Measurements from ENCODE around the gene CCDC127. TPM values are rescaled to one million over a fixed set of nuclear protein-coding genes. Genes with fewer than 3 reads are reported as not detected.
"Not testable (repeated sequence)": the region's sequence is repeated elsewhere in the genome, so short reads cannot be mapped to it uniquely, and the experiment has no call there.

CCDC127 gene
- total RNA-seq, 1 experiment from 2014 or later, result 5.4 TPM

DNA sequence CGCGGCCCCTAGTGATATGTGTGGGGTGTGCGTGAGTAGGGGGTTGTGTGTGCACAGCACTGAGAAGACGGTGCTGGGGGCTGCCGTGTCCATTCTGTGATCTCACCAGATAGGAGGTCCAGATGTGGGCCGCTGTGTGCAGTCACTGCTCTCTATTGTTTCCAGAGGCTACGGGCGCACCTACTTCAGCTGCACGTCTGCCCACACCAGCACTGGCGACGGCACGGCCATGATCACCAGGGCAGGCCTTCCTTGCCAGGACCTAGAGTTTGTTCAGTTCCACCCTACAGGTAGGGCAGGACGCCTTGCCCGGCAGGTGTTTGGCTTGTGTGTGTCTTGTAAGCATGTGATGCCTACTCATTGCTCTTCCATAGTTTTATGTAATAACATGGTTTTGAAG lies 12.8 kb upstream of the CCDC127 start:
- Histone ChIP-seq H4K20me1 (ENCODE audit: low read length) (no peaks in the 10 kb centered on the region), H3K27ac (ENCODE audit: low read length) (no peak overlapping the region), H3K79me2 (ENCODE audit: low read length) (peaks cover 3% of the 10 kb centered on the region; the same call in 1 of the 2 replicates), H3K9me2 (replicated peaks; ENCODE audit: low read length) (no peaks in the 10 kb centered on the region), H3K4me1 (ENCODE audit: insufficient read depth, low read length) (no peaks in the 10 kb centered on the region), H3K4me3 (ENCODE audit: low read length) (no peak overlapping the region), H3F3A (ENCODE audit: low read length, unreplicated experiment) (no peaks in the 10 kb centered on the region), H3K36me3 (ENCODE audit: low read depth, low read length) (peaks cover 55% of the 10 kb centered on the region), H3K9me3 (ENCODE audit: low read length) (no peaks in the 10 kb centered on the region), H3K4me2 (ENCODE audit: low read length) (no peak overlapping the region), H3K9ac (ENCODE audit: low read length) (no peak overlapping the region), H3K27me3 (ENCODE audit: low read length) (no peaks in the 10 kb centered on the region), H2AFZ (ENCODE audit: low read length) (no peak overlapping the region)
- DNase-seq (no peak), ATAC-seq (no peak)
- ChIA-PET POLR2A (ENCODE audit: unreplicated experiment) (no interaction called here), CTCF (no interaction called here)
- TF ChIP-seq EZH2 (IDR thresholded peaks at IDR 0.05; ENCODE audit: low read length, unreplicated experiment), result no peak
- TF ChIP-seq, protein P1, sequence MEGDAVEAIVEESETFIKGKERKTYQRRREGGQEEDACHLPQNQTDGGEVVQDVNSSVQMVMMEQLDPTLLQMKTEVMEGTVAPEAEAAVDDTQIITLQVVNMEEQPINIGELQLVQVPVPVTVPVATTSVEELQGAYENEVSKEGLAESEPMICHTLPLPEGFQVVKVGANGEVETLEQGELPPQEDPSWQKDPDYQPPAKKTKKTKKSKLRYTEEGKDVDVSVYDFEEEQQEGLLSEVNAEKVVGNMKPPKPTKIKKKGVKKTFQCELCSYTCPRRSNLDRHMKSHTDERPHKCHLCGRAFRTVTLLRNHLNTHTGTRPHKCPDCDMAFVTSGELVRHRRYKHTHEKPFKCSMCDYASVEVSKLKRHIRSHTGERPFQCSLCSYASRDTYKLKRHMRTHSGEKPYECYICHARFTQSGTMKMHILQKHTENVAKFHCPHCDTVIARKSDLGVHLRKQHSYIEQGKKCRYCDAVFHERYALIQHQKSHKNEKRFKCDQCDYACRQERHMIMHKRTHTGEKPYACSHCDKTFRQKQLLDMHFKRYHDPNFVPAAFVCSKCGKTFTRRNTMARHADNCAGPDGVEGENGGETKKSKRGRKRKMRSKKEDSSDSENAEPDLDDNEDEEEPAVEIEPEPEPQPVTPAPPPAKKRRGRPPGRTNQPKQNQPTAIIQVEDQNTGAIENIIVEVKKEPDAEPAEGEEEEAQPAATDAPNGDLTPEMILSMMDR (conservative IDR thresholded peaks at IDR 0.05; ENCODE audit: low read depth, low read length), result no peak
- TF ChIP-seq EZH2phosphoT487 (IDR thresholded peaks at IDR 0.05; ENCODE audit: borderline replicate concordance, low read length), result no peak
- intact Hi-C loops (cut with micrococcal nuclease), result no loop called here
- BruUV-seq (replicated peaks), result no TSS peak

DNA sequence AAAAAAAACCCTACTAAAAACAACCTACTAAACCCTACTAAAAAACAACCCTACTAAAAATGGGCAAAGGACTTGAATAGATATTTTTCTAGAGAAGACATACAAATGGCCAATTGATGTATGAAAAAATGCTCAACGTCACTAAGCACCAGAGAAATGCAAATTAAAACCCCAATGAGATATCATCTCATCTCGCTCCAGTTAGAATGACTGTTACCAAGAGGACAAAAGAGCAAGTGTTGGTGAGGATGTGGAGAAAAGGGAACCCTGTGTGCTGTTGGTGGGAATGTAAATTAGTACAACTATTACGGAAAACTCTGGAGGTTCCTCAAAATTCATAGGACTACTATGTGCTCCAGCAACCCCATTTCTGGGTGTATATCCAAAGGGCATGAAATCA lies 10.9 kb upstream of the CCDC127 start:
- Histone ChIP-seq H3K4me1 (ENCODE audit: insufficient read depth, low read length) (no peaks in the 10 kb centered on the region), H3K9me2 (replicated peaks; ENCODE audit: low read length) (no peaks in the 10 kb centered on the region), H3K79me2 (ENCODE audit: low read length) (peaks cover 21% of the 10 kb centered on the region), H3K4me3 (ENCODE audit: low read length) (no peak overlapping the region), H3K9ac (ENCODE audit: low read length) (no peak overlapping the region), H3K36me3 (ENCODE audit: low read depth, low read length) (peaks cover 60% of the 10 kb centered on the region), H3K4me2 (ENCODE audit: low read length) (no peak overlapping the region), H3K27me3 (ENCODE audit: low read length) (no peaks in the 10 kb centered on the region), H2AFZ (ENCODE audit: low read length) (no peak overlapping the region), H3K27ac (ENCODE audit: low read length) (no peak overlapping the region), H3K9me3 (ENCODE audit: low read length) (no peaks in the 10 kb centered on the region), H3F3A (ENCODE audit: low read length, unreplicated experiment) (no peaks in the 10 kb centered on the region), H4K20me1 (ENCODE audit: low read length) (no peaks in the 10 kb centered on the region)
- POLR2A ChIA-PET (ENCODE audit: unreplicated experiment), result no interaction called here
- CTCF ChIA-PET, result no interaction called here
- BruUV-seq (replicated peaks), result no TSS peak
- ATAC-seq (no peak), DNase-seq (no peak)
- TF ChIP-seq, protein P1 (conservative IDR thresholded peaks at IDR 0.05; ENCODE audit: low read depth, low read length), result no peak
- no peak for TF ChIP-seq EZH2phosphoT487 (IDR thresholded peaks at IDR 0.05; ENCODE audit: borderline replicate concordance, low read length)
- no peak for TF ChIP-seq EZH2 (IDR thresholded peaks at IDR 0.05; ENCODE audit: low read length, unreplicated experiment)
- intact Hi-C loops (cut with micrococcal nuclease), result no loop called here

DNA sequence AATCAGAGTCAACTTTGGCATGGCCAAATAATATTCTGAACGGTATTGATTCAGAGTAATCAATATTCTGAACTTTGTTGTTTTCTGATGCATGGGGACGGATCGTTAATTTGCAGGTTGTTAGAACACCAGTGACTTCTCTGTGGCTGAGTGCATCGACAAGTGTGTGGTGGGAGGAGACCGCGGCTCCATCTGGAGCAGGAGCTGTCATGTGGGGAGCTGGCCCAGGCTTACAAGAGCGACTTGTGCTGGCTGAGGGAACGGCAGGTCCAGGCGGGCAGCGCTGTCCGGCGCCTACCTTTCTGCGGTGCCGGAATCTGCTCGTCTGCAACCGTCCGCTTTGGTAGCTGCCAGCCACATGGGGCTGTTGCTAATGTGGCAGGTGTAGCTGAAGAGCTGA lies 9.4 kb upstream of the CCDC127 start:
- H3K4me3 ChIP-seq (ENCODE audit: low read length); H3K9me3 ChIP-seq (ENCODE audit: low read length); CTCF ChIA-PET; BruUV-seq (replicated peaks); POLR2A ChIA-PET (ENCODE audit: unreplicated experiment); H3K27me3 ChIP-seq (ENCODE audit: low read length); H3K27ac ChIP-seq (ENCODE audit: low read length); H3K4me1 ChIP-seq (ENCODE audit: insufficient read depth, low read length); H3K9ac ChIP-seq (ENCODE audit: low read length); H2AFZ ChIP-seq (ENCODE audit: low read length); DNase-seq; H3K4me2 ChIP-seq (ENCODE audit: low read length); H3K9me2 ChIP-seq (replicated peaks; ENCODE audit: low read length); H4K20me1 ChIP-seq (ENCODE audit: low read length); H3F3A ChIP-seq (ENCODE audit: low read length, unreplicated experiment); intact Hi-C loops (cut with micrococcal nuclease); ATAC-seq: not testable (repeated sequence)
- peaks cover 36% of the 10 kb centered on the region for H3K79me2 ChIP-seq (ENCODE audit: low read length)
- peaks cover 60% of the 10 kb centered on the region for H3K36me3 ChIP-seq (ENCODE audit: low read depth, low read length)
